Ovary (tissue), 9 donors: ENCODE measurements around the gene PATJ. TPM values are rescaled to one million over a fixed set of nuclear protein-coding genes. Genes with fewer than 3 reads are reported as not detected.
A peak's percentile ranks its signal among the peaks of the same experiment; 100 is the strongest.

ENCODE experiments used
- DNase-seq, 5 donors: peaks; one replicate each; pipeline ENCODE4 v3.0.0-alpha.2; 2019 to 2020
- H3K27ac ChIP-seq, 2 donors: fragments of 200-600 bp; one replicate each; pipeline versions ENCODE4 v1.5.1 to v1.8.0; 2019 to 2022
- H3K27me3 ChIP-seq: fragments of 200-600 bp; one replicate; pipeline ENCODE4 v1.8.0; 2022
- H3K36me3 ChIP-seq: fragments of 200-600 bp; sonication (generic); one replicate; pipeline ENCODE4 v1.5.1; 2019
- H3K4me1 ChIP-seq: one replicate; pipeline ENCODE4 v1.8.1; 2013; ENCODE audit warnings: mild to moderate bottlenecking, moderate library complexity; ENCODE audit not compliant: insufficient read depth
- H3K4me3 ChIP-seq: fragments of 200-600 bp; sonication (generic); one replicate; pipeline ENCODE4 v1.5.1; 2017
- H3K9me3 ChIP-seq, 2 donors: fragments of 200-600 bp in 1 of 2; sonication (generic) in 1 of 2; one replicate each; pipeline versions ENCODE4 v1.5.1 to v1.8.1; 2013 to 2019; ENCODE audit warnings: mild to moderate bottlenecking in 1 of 2, moderate library complexity in 1 of 2
- EP300 ChIP-seq: sonication (generic); formaldehyde crosslinking; IDR thresholded peaks from one replicate; pipeline ENCODE4 v1.6.1; 2017; ENCODE audit warnings: antibody characterized with exemption
- POLR2A ChIP-seq: fragments of 450-650 bp; IDR thresholded peaks from one replicate; pipeline ENCODE4 v1.6.1; 2017; ENCODE audit warnings: antibody characterized with exemption, mild to moderate bottlenecking, moderate library complexity
- WGBS, 3 donors: extraction: QIAGEN DNeasy Blood & Tissue Kit in 1 of 3; methylation state at CpG; one replicate each; pipeline versions ENCODE4 v1.1.5 to v1.1.7; 2013 to 2017; 5-methylcytosine and 5-hydroxymethylcytosine counted together
- intact Hi-C, 4 donors: fragments of 100-400 bp; cut with DNase I; formaldehyde crosslinking; loops; one replicate each; pipeline versions ENCODE4 v1.11.0 to v1.15.1; 2022 to 2023
- polyA plus RNA-seq, 2 donors: library from polyadenylated mRNA; stranded (reverse); fragments of 200-250 nt in 1 of 2; fragments of 350-450 nt in 1 of 2; fragmentation: Illumina TruSeq in 1 of 2; extraction: RNeasy Lipid Tissue Mini Kit (QIAGEN cat#74804) in 1 of 2; gene quantifications; one replicate each; pipeline ENCODE4 v1.2.3, GENCODE V29; 2013 to 2014
- total RNA-seq, 7 donors: library from RNA; depleted of rRNA in 2 of 7; stranded (reverse); fragments of >200 nt in 2 of 7; fragmentation: NEBNext Ultra II Directional in 3 of 7; extraction: Animal tissue kit (Norgen Biotek cat#: 25700) in 3 of 7; gene quantifications; one replicate each; pipeline versions ENCODE4 v1.1.0 to v1.2.4, GENCODE V29; 2016 to 2023
- TF ChIP-seq, protein P1 (sequence below), 3 donors: fragments of 450-650 bp in 2 of 3; fragments of 200-600 bp in 1 of 3; IDR thresholded peaks; one replicate each; pipeline versions ENCODE4 v1.5.1 to v1.8.0; 2016 to 2022; ENCODE audit warnings: antibody characterized with exemption in 3 of 3, mild to moderate bottlenecking in 1 of 3
- donor health status: DM: no; HTN: no; CAD: no; lungs with moderate emphysema.
- donor health status: DM: no; HTN: no; CAD: no.
- donor health status: Bipolar disorder and iron deficiency.
- donor health status: DM: yes; HTN: yes; CAD: no.
- donor health status: DM: no; HTN: no; CAD: no.
- donor health status: DM: yes; HTN: yes; CAD: no.

PATJ gene
- total and polyA plus RNA-seq, 9 donors, result 7.6 to 60.1 (median 25.5) TPM

DNA sequence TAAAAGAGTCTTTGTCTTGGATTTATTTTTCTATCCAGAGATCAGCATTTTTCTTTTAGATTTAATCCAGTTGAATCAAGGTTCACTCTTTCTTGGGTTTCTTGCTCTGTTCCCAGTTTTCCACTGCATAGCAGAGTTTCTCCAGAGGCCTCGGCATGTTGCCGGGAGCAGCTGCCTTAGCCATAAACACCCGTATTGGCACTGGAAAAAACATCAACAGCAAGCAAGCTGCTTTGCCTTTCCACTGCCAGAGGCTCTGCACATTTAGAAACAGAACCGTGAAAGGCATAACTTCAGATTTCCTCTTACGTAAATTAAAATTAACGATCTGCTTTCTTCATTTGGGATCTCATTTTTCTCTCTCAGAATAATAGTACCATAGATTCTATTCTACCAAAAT is 270.6 kb downstream of the PATJ start:
- Histone ChIP-seq H3K4me3 (no peak overlapping the region), H3K4me1 (peaks cover 2% of the 10 kb centered on the region), H3K36me3 (no peaks in the 10 kb centered on the region), H3K9me3 (no peaks in the 10 kb centered on the region), H3K27me3 (no peaks in the 10 kb centered on the region), H3K27ac (peak overlapping the region in 1 of 2 donors; percentile 39)
- TF ChIP-seq POLR2A, result no peak
- TF ChIP-seq, protein P1, sequence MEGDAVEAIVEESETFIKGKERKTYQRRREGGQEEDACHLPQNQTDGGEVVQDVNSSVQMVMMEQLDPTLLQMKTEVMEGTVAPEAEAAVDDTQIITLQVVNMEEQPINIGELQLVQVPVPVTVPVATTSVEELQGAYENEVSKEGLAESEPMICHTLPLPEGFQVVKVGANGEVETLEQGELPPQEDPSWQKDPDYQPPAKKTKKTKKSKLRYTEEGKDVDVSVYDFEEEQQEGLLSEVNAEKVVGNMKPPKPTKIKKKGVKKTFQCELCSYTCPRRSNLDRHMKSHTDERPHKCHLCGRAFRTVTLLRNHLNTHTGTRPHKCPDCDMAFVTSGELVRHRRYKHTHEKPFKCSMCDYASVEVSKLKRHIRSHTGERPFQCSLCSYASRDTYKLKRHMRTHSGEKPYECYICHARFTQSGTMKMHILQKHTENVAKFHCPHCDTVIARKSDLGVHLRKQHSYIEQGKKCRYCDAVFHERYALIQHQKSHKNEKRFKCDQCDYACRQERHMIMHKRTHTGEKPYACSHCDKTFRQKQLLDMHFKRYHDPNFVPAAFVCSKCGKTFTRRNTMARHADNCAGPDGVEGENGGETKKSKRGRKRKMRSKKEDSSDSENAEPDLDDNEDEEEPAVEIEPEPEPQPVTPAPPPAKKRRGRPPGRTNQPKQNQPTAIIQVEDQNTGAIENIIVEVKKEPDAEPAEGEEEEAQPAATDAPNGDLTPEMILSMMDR (IDR thresholded peaks at IDR 0.05), result no peak
- TF ChIP-seq EP300, result no peak
- intact Hi-C loops, result no loop called here
- WGBS, 3 donors, result 16 to 30% (median 18%) methylated on average over 6 of the region's 6 CpGs
- peak; percentile 41 to 79 (median 62) for DNase-seq

DNA sequence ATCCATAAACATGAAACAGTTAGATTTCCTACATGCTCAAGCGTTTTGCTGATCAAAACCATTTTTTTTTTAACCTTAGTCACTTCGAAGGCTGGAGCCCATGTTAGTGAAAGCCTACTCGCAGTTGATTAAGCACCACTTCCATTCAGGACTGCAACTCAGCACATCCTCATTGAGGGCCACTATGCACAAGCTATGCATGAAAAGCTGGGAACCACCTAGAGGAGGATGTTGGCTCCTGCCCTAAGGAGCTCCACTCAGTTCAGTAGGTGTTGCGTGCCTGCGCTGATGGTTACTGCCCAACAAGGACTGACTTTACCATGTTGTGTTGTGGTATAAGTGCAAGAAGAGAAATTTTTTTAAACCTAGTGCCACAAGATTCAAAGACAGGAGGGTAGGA is 271.0 kb downstream of the PATJ start:
- no peaks in the 10 kb centered on the region for H3K27me3 ChIP-seq
- TF ChIP-seq EP300, result no peak
- TF ChIP-seq, protein P1 (IDR thresholded peaks at IDR 0.05), result no peak
- intact Hi-C loops, result no loop called here
- no peaks in the 10 kb centered on the region for H3K9me3 ChIP-seq
- no peak for DNase-seq
- H3K4me3 ChIP-seq, result no peak overlapping the region
- H3K36me3 ChIP-seq, result no peaks in the 10 kb centered on the region
- WGBS, 3 donors, result 59 to 76% (median 62%) methylated on average over 5 of the region's 5 CpGs
- H3K4me1 ChIP-seq, result peaks cover 2% of the 10 kb centered on the region
- H3K27ac ChIP-seq, result peak overlapping the region in 1 of 2 donors; percentile 39

DNA sequence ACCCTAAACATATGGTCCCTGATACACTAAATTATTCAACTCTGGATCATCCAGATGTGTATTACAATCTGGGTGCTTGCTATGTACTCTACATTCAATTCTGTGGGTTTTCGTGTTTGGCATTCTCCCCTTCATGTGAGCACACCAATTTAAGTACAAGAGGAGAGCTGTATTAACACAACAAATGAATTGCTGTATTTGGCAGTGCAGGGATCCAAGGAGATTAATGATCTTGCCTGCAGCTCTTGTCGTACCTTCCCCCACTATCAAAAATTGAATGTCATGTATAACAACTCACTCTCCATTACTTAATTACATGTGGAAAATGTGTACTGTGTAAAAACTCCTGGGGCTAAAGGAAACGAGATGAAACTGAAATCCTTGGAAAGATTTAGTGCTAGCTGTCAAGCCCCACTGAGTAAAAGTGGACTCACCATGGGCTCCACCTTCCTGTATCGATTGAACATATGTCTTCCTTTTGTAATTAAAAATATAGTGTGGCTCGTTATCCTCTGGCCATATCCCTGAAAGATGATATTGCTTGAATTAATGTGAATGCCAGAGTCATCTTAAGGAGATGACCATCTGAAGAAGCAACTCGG is 280.2 kb downstream of the PATJ start:
- H3K4me1 ChIP-seq, result no peaks in the 10 kb centered on the region
- no peak overlapping the region for H3K4me3 ChIP-seq
- DNase-seq, result no peak
- TF ChIP-seq POLR2A (no peak), EP300 (no peak)
- TF ChIP-seq, protein P1 (IDR thresholded peaks at IDR 0.05), result no peak
- H3K27me3 ChIP-seq, result no peaks in the 10 kb centered on the region
- H3K36me3 ChIP-seq, result no peaks in the 10 kb centered on the region
- H3K27ac ChIP-seq, result no peak overlapping the region
- H3K9me3 ChIP-seq, result no peaks in the 10 kb centered on the region
- WGBS, 3 donors, result 69 to 74% (median 69%) methylated on average over 6 of the region's 6 CpGs
- intact Hi-C loops, result no loop called here

DNA sequence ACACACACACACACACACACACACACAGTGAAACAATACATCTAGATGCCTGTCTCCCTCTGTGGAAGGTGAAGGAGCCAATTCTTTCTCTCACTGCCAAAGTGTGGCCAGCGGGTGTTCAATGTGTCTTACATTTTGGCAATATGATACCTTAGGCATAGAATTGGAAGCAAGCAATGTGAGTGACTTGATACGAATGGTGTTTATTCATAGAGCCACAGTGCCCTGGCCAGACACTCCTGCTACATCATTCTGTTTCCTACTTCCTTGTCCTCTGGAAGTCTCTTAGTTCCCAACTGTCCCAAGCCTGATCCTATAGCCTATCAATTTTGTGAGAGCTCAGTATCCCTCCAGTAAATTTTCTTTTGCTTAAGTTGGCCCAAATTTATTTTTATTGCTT is 282.4 kb downstream of the PATJ start:
- no peak for DNase-seq
- H3K36me3 ChIP-seq, result no peaks in the 10 kb centered on the region
- WGBS, 3 donors, result 93 to 94% (median 93%) methylated on average over 2 of the region's 2 CpGs
- H3K27ac ChIP-seq, result no peak overlapping the region
- H3K4me3 ChIP-seq, result no peak overlapping the region
- no peaks in the 10 kb centered on the region for H3K4me1 ChIP-seq
- intact Hi-C loops, result no loop called here
- H3K9me3 ChIP-seq, result no peaks in the 10 kb centered on the region
- H3K27me3 ChIP-seq, result no peaks in the 10 kb centered on the region
- no peak for TF ChIP-seq POLR2A

DNA sequence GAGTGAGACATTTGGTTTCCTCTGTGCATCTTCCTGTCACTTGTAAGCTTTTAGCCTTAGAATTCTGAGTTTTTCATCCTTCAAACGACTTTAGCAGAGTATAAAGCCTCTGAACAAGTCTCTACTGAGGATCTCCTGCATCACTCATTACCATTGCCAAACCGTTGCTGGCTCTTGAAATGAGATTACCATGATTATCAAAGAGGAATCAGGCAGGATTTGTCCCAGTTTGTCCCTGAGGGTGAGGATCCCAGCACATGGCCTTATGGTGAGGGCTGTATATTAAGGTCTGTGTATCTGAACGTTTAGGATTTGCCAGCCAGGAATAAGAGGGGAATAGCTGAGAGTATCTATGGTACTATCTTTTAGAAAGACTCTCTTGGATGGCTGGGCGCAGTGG is 282.9 kb downstream of the PATJ start:
- Histone ChIP-seq H3K9me3 (no peaks in the 10 kb centered on the region), H3K27me3 (no peaks in the 10 kb centered on the region), H3K4me1 (no peaks in the 10 kb centered on the region), H3K36me3 (no peaks in the 10 kb centered on the region), H3K27ac (no peak overlapping the region), H3K4me3 (no peak overlapping the region)
- intact Hi-C loops, result no loop called here
- no peak for DNase-seq
- TF ChIP-seq POLR2A (no peak), EP300 (no peak)
- WGBS, 3 donors, result 71 to 81% (median 75%) methylated on average over 4 of the region's 4 CpGs
